HepG2 (cell line): ENCODE measurements around the gene HRH3. TPM values are rescaled to one million over a fixed set of nuclear protein-coding genes. Genes with fewer than 3 reads are reported as not detected.

Experiments used
- CSRNP2 ChIP-seq: sonication (generic); formaldehyde crosslinking; conservative IDR thresholded peaks from 2 replicates; pipeline ENCODE4 v1.8.0; 2022; ENCODE audit warnings: low read depth, missing genetic modification reagents
- DNMT1 ChIP-seq: sonication (generic); formaldehyde crosslinking; IDR thresholded peaks from 2 replicates; pipeline ENCODE4 v1.5.1; 2020; ENCODE audit warnings: mild to moderate bottlenecking, missing genetic modification reagents
- FIP1L1 ChIP-seq: fragments of 200-400 bp; formaldehyde crosslinking; IDR thresholded peaks from 2 replicates; pipeline ENCODE4 v1.6.1; 2018; ENCODE audit warnings: low read depth, mild to moderate bottlenecking, low read length, moderate library complexity, borderline replicate concordance; ENCODE audit not compliant: insufficient read depth
- HDAC2 ChIP-seq: sonication (generic); formaldehyde crosslinking; IDR thresholded peaks from 2 replicates; pipeline ENCODE4 v1.4.0; 2020; ENCODE audit warnings: missing genetic modification reagents
- HOMEZ ChIP-seq: IDR thresholded peaks from 2 replicates; pipeline ENCODE4 v1.6.1; 2016; ENCODE audit warnings: low read depth
- KDM1A ChIP-seq: IDR thresholded peaks from 2 replicates; pipeline ENCODE4 v1.6.1; 2016; ENCODE audit warnings: missing compliant biosample characterization
- MNT ChIP-seq: fragments of 450-650 bp; IDR thresholded peaks from 2 replicates; pipeline ENCODE4 v1.6.1; 2016
- NFYB ChIP-seq: sonication (generic); formaldehyde crosslinking; IDR thresholded peaks from 2 replicates; pipeline ENCODE4 v1.4.0; 2020; ENCODE audit warnings: missing genetic modification reagents
- NKX3-1 ChIP-seq: sonication (generic); formaldehyde crosslinking; IDR thresholded peaks from 2 replicates; pipeline ENCODE4 v1.5.0; 2020; ENCODE audit warnings: missing genetic modification reagents
- NONO ChIP-seq, 2 experiments: fragments of 450-650 bp in 1 of 2; sonication (generic) in 1 of 2; formaldehyde crosslinking in 1 of 2; IDR thresholded peaks in 1 of 2; conservative IDR thresholded peaks in 1 of 2; 2 replicates each; pipeline versions ENCODE4 v1.6.1 to v1.8.0; 2017 to 2022; ENCODE audit warnings: mild to moderate bottlenecking in 1 of 2, missing genetic modification reagents in 1 of 2, moderate library complexity in 1 of 2
- REST ChIP-seq, 2 experiments: IDR thresholded peaks; 2 replicates each; pipeline ENCODE4 v1.6.1; 2011 to 2012; ENCODE audit warnings: low read length in 2 of 2, borderline replicate concordance in 1 of 2, low read depth in 1 of 2, mild to moderate bottlenecking in 1 of 2, moderate library complexity in 1 of 2
- SIN3A ChIP-seq: IDR thresholded peaks from 2 replicates; pipeline ENCODE4 v1.6.1; 2011; ENCODE audit warnings: low read depth, mild to moderate bottlenecking, control low read depth, low read length, borderline replicate concordance
- SKI ChIP-seq: fragments of 450-650 bp; IDR thresholded peaks from one replicate; pipeline ENCODE4 v1.6.1; 2018; ENCODE audit warnings: mild to moderate bottlenecking; ENCODE audit not compliant: partially characterized antibody
- SSRP1 ChIP-seq: IDR thresholded peaks from 2 replicates; pipeline ENCODE4 v1.6.1; 2016; ENCODE audit warnings: control low read depth
- THRA ChIP-seq: sonication (generic); formaldehyde crosslinking; IDR thresholded peaks from 2 replicates; pipeline ENCODE4 v1.4.0; 2020; ENCODE audit warnings: missing genetic modification reagents, borderline replicate concordance
- ZMAT3 ChIP-seq: sonication (generic); formaldehyde crosslinking; conservative IDR thresholded peaks from 2 replicates; pipeline ENCODE4 v1.7.0; 2021; ENCODE audit warnings: missing genetic modification reagents
- ZMYM2 ChIP-seq: sonication (generic); formaldehyde crosslinking; IDR thresholded peaks from 2 replicates; pipeline ENCODE4 v1.8.0; 2022; ENCODE audit warnings: mild to moderate bottlenecking, missing genetic modification reagents
- ZNF275 ChIP-seq: sonication (generic); formaldehyde crosslinking; IDR thresholded peaks from 2 replicates; pipeline ENCODE4 v1.8.0; 2022; ENCODE audit warnings: missing genetic modification reagents, mild to moderate bottlenecking, inconsistent platforms, borderline replicate concordance
- ZNF468 ChIP-seq: sonication (generic); formaldehyde crosslinking; IDR thresholded peaks from 2 replicates; pipeline ENCODE4 v1.8.0; 2022; ENCODE audit warnings: mild to moderate bottlenecking, moderate library complexity, missing genetic modification reagents
- ZNF879 ChIP-seq: sonication (generic); formaldehyde crosslinking; IDR thresholded peaks from 2 replicates; pipeline ENCODE4 v1.8.1; 2023; ENCODE audit warnings: missing genetic modification reagents
- polyA plus RNA-seq, 8 experiments: library from polyadenylated mRNA; depleted of rRNA in 3 of 8; stranded (reverse) in 7 of 8; unstranded in 1 of 8; fragments of >200 nt; fragmentation: Illumina TruSeq in 4 of 8; extraction: Trizol in 4 of 8; gene quantifications; 2 replicates each; pipeline versions ENCODE4 v1.2.1 to v1.2.3, GENCODE V29; 2011 to 2016; ENCODE audit warnings: low read depth in 4 of 8, missing spikeins in 1 of 8, mixed read lengths in 1 of 8; ENCODE audit not compliant: insufficient read depth in 1 of 8
- total RNA-seq, 5 experiments: library from RNA; depleted of rRNA; stranded (reverse); fragments of >200 nt; fragmentation: Illumina TruSeq; extraction: Trizol; gene quantifications; 2 replicates each; pipeline ENCODE4 v1.2.3, GENCODE V29; 2016; ENCODE audit warnings: low read depth in 1 of 5

Gene HRH3
- total and polyA plus RNA-seq, 2 of the 13 experiments (the other 11 are each of a cell fraction or from before 2014, with no cell fraction given), result 0.18 TPM; not detected in 1

GRCh38 chr20:62227591-62227976, 7.5 kb upstream of the HRH3 start (continued):
- TF ChIP-seq NFYB, result no peak
- peak; percentile 47 for TF ChIP-seq MNT
- no peak for TF ChIP-seq SKI
- no peak for TF ChIP-seq DNMT1 (CRISPR knock-in tag)
- TF ChIP-seq SSRP1 (CRISPR knock-in tag), result no peak
- TF ChIP-seq CSRNP2 (CRISPR knock-in tag), result no peak
- no peak for TF ChIP-seq NKX3-1 (CRISPR knock-in tag)
- no peak for TF ChIP-seq FIP1L1
- TF ChIP-seq REST (IDR thresholded peaks at IDR 0.05; ENCODE audit: borderline replicate concordance in 1 of 2, low read depth in 1 of 2, low read length in 2 of 2), result no peak
- no peak for TF ChIP-seq ZNF468 (CRISPR knock-in tag)
- no peak for TF ChIP-seq HDAC2
- TF ChIP-seq NONO (IDR thresholded peaks at IDR 0.05), result no peak
- no peak for TF ChIP-seq NONO (CRISPR knock-in tag; conservative IDR thresholded peaks at IDR 0.05)
- TF ChIP-seq SIN3A, result no peak
- no peak for TF ChIP-seq HOMEZ (CRISPR knock-in tag)
- no peak for TF ChIP-seq ZNF275
- no peak for TF ChIP-seq KDM1A (CRISPR knock-in tag)
- TF ChIP-seq ZNF879 (CRISPR knock-in tag), result no peak
- no peak for TF ChIP-seq ZMYM2 (CRISPR knock-in tag)
- TF ChIP-seq ZMAT3 (CRISPR knock-in tag), result no peak
- no peak for TF ChIP-seq THRA (CRISPR knock-in tag)
